ENCODE data around the gene FAM120A. TPM values are rescaled to one million over a fixed set of nuclear protein-coding genes. Genes with fewer than 3 reads are reported as not detected.
A peak's percentile ranks its signal among the peaks of the same experiment; 100 is the strongest.

Gene FAM120A
- total and polyA plus RNA-seq, 2 of the 13 experiments (the other 11 are each of a cell fraction or from before 2014, with no cell fraction given), result 41.3 to 44.4 TPM

GRCh38 chr9:93587651-93588347 is 136.3 kb downstream of the FAM120A start (continued):
- TF ChIP-seq HNF1A (IDR thresholded peaks at IDR 0.05; ENCODE audit: low read depth), result no peak
- TF ChIP-seq HNF1A (CRISPR knock-in tag; IDR thresholded peaks at IDR 0.05; ENCODE audit: borderline replicate concordance), result no peak
- no peak for TF ChIP-seq ZNF235 (CRISPR knock-in tag; IDR thresholded peaks at IDR 0.05; ENCODE audit: borderline replicate concordance)
- no peak for TF ChIP-seq RARG (CRISPR knock-in tag; IDR thresholded peaks at IDR 0.05; ENCODE audit: low read depth)
- no peak for TF ChIP-seq ZNF282 (IDR thresholded peaks at IDR 0.05; ENCODE audit: partially characterized antibody)
- TF ChIP-seq, protein P1, sequence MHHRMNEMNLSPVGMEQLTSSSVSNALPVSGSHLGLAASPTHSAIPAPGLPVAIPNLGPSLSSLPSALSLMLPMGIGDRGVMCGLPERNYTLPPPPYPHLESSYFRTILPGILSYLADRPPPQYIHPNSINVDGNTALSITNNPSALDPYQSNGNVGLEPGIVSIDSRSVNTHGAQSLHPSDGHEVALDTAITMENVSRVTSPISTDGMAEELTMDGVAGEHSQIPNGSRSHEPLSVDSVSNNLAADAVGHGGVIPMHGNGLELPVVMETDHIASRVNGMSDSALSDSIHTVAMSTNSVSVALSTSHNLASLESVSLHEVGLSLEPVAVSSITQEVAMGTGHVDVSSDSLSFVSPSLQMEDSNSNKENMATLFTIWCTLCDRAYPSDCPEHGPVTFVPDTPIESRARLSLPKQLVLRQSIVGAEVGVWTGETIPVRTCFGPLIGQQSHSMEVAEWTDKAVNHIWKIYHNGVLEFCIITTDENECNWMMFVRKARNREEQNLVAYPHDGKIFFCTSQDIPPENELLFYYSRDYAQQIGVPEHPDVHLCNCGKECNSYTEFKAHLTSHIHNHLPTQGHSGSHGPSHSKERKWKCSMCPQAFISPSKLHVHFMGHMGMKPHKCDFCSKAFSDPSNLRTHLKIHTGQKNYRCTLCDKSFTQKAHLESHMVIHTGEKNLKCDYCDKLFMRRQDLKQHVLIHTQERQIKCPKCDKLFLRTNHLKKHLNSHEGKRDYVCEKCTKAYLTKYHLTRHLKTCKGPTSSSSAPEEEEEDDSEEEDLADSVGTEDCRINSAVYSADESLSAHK (CRISPR knock-in tag; IDR thresholded peaks at IDR 0.05; ENCODE audit: borderline replicate concordance), result no peak
- no peak for TF ChIP-seq ZBTB20 (CRISPR knock-in tag; IDR thresholded peaks at IDR 0.05; ENCODE audit: borderline replicate concordance, low read depth)
- no peak for TF ChIP-seq ZNF615 (CRISPR knock-in tag; IDR thresholded peaks at IDR 0.05; ENCODE audit: borderline replicate concordance)
- TF ChIP-seq STAG1 (CRISPR knock-in tag; IDR thresholded peaks at IDR 0.05), result peak; percentile 47
- no peak for TF ChIP-seq RCOR2 (CRISPR knock-in tag; IDR thresholded peaks at IDR 0.05)
- TF ChIP-seq ZNF547 (CRISPR knock-in tag; IDR thresholded peaks at IDR 0.05), result no peak
- TF ChIP-seq GTF2F1 (IDR thresholded peaks at IDR 0.05; ENCODE audit: low read length), result no peak
- TF ChIP-seq ZNF274 (CRISPR knock-in tag; IDR thresholded peaks at IDR 0.05), result no peak
- TF ChIP-seq TSC22D2 (CRISPR knock-in tag; IDR thresholded peaks at IDR 0.05; ENCODE audit: borderline replicate concordance), result no peak
- peak; percentile 20 for TF ChIP-seq TEAD3 (CRISPR knock-in tag; optimal IDR thresholded peaks at IDR 0.05; ENCODE audit: borderline replicate concordance)
- TF ChIP-seq ZNF207 (IDR thresholded peaks at IDR 0.05; ENCODE audit: borderline replicate concordance), result no peak
- TF ChIP-seq NCOA1 (CRISPR knock-in tag; IDR thresholded peaks at IDR 0.05), result no peak
- no peak for TF ChIP-seq ATF5 (CRISPR knock-in tag; IDR thresholded peaks at IDR 0.05; ENCODE audit: low read depth)
- TF ChIP-seq POGZ (CRISPR knock-in tag; IDR thresholded peaks at IDR 0.05), result no peak
- TF ChIP-seq, protein P2, sequence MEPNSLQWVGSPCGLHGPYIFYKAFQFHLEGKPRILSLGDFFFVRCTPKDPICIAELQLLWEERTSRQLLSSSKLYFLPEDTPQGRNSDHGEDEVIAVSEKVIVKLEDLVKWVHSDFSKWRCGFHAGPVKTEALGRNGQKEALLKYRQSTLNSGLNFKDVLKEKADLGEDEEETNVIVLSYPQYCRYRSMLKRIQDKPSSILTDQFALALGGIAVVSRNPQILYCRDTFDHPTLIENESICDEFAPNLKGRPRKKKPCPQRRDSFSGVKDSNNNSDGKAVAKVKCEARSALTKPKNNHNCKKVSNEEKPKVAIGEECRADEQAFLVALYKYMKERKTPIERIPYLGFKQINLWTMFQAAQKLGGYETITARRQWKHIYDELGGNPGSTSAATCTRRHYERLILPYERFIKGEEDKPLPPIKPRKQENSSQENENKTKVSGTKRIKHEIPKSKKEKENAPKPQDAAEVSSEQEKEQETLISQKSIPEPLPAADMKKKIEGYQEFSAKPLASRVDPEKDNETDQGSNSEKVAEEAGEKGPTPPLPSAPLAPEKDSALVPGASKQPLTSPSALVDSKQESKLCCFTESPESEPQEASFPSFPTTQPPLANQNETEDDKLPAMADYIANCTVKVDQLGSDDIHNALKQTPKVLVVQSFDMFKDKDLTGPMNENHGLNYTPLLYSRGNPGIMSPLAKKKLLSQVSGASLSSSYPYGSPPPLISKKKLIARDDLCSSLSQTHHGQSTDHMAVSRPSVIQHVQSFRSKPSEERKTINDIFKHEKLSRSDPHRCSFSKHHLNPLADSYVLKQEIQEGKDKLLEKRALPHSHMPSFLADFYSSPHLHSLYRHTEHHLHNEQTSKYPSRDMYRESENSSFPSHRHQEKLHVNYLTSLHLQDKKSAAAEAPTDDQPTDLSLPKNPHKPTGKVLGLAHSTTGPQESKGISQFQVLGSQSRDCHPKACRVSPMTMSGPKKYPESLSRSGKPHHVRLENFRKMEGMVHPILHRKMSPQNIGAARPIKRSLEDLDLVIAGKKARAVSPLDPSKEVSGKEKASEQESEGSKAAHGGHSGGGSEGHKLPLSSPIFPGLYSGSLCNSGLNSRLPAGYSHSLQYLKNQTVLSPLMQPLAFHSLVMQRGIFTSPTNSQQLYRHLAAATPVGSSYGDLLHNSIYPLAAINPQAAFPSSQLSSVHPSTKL (CRISPR knock-in tag; IDR thresholded peaks at IDR 0.05), result no peak

Data from HepG2 (cell line).